ENCODE measurements around the gene TMIE. TPM values are rescaled to one million over a fixed set of nuclear protein-coding genes. Genes with fewer than 3 reads are reported as not detected.

Gene TMIE
- polyA plus RNA-seq, 12 donors, result 0.56 to 2.2 (median 0.82) TPM; not detected in 2

- no peak for DNase-seq
Measured at GRCh38 chr3:46707601-46708011, 6.4 kb downstream of the TMIE start.

- no peak for DNase-seq
Measured at GRCh38 chr3:46708401-46709156, 7.4 kb downstream of the TMIE start.

- no peak for DNase-seq
Measured at GRCh38 chr3:46709157-46709654, 8.0 kb downstream of the TMIE start.

- DNase-seq, result no peak
Measured at GRCh38 chr3:46709721-46710120, 8.5 kb downstream of the TMIE start.

- no peak for DNase-seq
Measured at GRCh38 chr3:46710229-46710628, 9.0 kb downstream of the TMIE start.

GRCh38 chr3:46710671-46711295 lies 9.6 kb downstream of the TMIE start:
- no peak for DNase-seq

GRCh38 chr3:46711305-46711704 lies 10.1 kb downstream of the TMIE start:
- DNase-seq, result no peak

GRCh38 chr3:46711760-46712159 lies 10.6 kb downstream of the TMIE start:
- DNase-seq, result no peak

GRCh38 chr3:46712191-46713049 lies 11.2 kb downstream of the TMIE start:
- no peak for DNase-seq

GRCh38 chr3:46713050-46713897 lies 12.1 kb downstream of the TMIE start:
- no peak for DNase-seq

GRCh38 chr3:46713898-46714552 lies 12.8 kb downstream of the TMIE start:
- no peak for DNase-seq

GRCh38 chr3:46714728-46715506 lies 13.7 kb downstream of the TMIE start:
- no peak for DNase-seq

GRCh38 chr3:46715507-46716175 lies 14.4 kb downstream of the TMIE start:
- DNase-seq, result no peak

- DNase-seq, result no peak
Measured at GRCh38 chr3:46716461-46717441, 15.6 kb downstream of the TMIE start.

GRCh38 chr3:46717447-46718231 lies 16.4 kb downstream of the TMIE start, which contains the start of gene PRSS50:
PRSS50 (minus strand) TSS chr3:46717869; CDS start chr3:46717824, 45 bp downstream.
- DNase-seq, result no peak

- DNase-seq, result no peak
Measured at GRCh38 chr3:46719044-46719565, 17.9 kb downstream of the TMIE start.

- DNase-seq, result no peak
Measured at GRCh38 chr3:46719735-46720271, 18.6 kb downstream of the TMIE start.
